ENCODE data around the gene CHPF. TPM values are rescaled to one million over a fixed set of nuclear protein-coding genes. Genes with fewer than 3 reads are reported as not detected.
A peak's percentile ranks its signal among the peaks of the same experiment; 100 is the strongest.

Gene CHPF, protein sequence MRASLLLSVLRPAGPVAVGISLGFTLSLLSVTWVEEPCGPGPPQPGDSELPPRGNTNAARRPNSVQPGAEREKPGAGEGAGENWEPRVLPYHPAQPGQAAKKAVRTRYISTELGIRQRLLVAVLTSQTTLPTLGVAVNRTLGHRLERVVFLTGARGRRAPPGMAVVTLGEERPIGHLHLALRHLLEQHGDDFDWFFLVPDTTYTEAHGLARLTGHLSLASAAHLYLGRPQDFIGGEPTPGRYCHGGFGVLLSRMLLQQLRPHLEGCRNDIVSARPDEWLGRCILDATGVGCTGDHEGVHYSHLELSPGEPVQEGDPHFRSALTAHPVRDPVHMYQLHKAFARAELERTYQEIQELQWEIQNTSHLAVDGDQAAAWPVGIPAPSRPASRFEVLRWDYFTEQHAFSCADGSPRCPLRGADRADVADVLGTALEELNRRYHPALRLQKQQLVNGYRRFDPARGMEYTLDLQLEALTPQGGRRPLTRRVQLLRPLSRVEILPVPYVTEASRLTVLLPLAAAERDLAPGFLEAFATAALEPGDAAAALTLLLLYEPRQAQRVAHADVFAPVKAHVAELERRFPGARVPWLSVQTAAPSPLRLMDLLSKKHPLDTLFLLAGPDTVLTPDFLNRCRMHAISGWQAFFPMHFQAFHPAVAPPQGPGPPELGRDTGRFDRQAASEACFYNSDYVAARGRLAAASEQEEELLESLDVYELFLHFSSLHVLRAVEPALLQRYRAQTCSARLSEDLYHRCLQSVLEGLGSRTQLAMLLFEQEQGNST
- total RNA-seq: 10 to 100 TPM; 19.9 to 21.0 TPM

DNA sequence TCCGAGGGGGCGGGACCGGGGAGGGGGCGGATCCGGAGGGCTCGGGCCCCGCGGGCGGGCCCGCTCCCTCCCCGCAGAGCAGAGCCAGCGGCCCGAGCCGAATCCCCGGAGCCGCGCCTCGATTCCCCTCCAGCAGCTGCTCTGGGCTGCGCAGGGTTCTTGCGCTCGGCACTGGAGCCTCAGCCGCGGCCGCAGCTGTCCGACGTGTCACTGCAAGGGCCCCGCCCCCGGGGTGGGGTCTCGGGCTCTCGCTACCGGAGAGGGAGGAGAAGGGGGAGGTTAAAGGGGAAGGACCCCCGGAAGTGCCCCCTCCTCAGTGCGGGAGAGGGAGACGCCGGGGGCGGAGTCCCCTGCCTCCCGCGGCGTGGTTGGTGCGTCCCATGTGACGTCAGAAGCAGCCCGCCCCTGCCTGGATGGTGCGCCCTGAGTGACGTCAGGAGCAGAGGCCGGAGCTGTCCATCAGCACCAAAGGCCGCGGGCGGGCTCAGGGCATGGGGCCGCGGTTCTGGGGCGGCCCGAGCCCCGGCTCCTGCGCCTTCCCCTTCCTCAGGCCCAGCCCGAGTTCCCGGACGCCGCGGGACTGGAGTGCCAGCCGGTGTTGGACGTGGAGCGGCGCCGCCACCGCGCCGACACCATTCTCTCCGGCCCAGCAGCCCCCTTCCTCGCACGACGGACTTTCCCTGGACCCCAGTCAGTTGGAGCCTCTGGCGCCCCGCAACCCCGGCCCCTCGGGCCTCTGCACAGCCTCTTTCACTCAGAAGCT is at the start of gene CHPF, which contains the start of gene TMEM198:
Gene CHPF, minus strand, starts transcription at position 214 of the 763 bp plus-strand sequence. CDS start 271 bp downstream, outside the sequence.
Gene TMEM198, plus strand, starts transcription at position 433 of the 763 bp plus-strand sequence. CDS start 700 bp downstream, outside the sequence.
- Mint-ChIP-seq H3K27me3 (peaks cover 5% of the 10 kb centered on the region), H3K36me3 (peaks cover 17% of the 10 kb centered on the region), H3K4me1 (ENCODE audit: low read depth) (peaks cover 22% of the 10 kb centered on the region), H3K9me3 (no peaks in the 10 kb centered on the region), H3K4me3 (peak within 1 kb of the TSS; percentile 92), H3K27ac (peak within 1 kb of the TSS; percentile 65)
- intact Hi-C loops (cut with micrococcal nuclease): loop anchor here (1.0 to 10.0 kb wide), 5 partner anchors 9 to 369 kb away; partner anchors contain the start of genes CNPPD1, GMPPA, RETREG2 and SLC23A3
- POLR2A ChIA-PET: interaction anchor here (0.6 to 1.4 kb wide), 6 partner anchors 8 to 156 kb away, joined by 3 to 8 read pairs (median 4); partner anchors contain the start of genes DNPEP and STK11IP
- peak; percentile 98 for DNase-seq
- CTCF ChIA-PET: interaction anchor here (0.9 to 6.6 kb wide), 11 partner anchors 9 to 145 kb away, joined by 3 to 73 read pairs (median 5); partner anchors contain the start of genes GMPPA and STK11IP

DNA sequence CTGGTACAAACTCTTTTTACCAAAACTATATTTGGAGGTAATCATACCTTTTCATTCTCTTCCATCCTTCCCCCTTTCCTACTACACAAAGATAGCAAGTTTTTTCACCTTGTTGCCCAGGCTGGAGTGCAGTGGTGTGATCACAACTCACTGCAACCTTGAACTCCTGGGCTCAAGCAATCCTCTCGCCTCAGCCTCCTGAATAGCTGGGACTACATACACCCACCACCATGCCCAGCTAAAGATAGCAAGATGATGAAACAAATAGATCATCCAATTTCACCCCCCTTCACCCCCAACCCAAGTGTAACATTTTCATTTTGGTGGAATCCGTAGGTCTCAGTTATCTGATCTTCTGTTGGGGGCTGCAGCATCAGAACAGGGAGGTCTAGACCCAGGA is 49.5 kb upstream of the CHPF start:
- H3K4me1 Mint-ChIP-seq (ENCODE audit: low read depth): peaks cover under 1% of the 10 kb centered on the region
- intact Hi-C loops (cut with micrococcal nuclease): no loop called here
- H3K9me3 Mint-ChIP-seq: no peaks in the 10 kb centered on the region
- peaks cover 6% of the 10 kb centered on the region for H3K27me3 Mint-ChIP-seq
- no peak overlapping the region for H3K4me3 Mint-ChIP-seq
- POLR2A ChIA-PET: no interaction called here
- CTCF ChIA-PET: interaction anchor here (0.6 kb wide), 1 partner anchor 33 kb away, joined by 3 read pairs; no protein-coding TSS in a partner anchor
- no peak overlapping the region for H3K27ac Mint-ChIP-seq
- DNase-seq: no peak
- no peaks in the 10 kb centered on the region for H3K36me3 Mint-ChIP-seq

GRCh38 chr2:219592736-219593135 is 49.1 kb upstream of the CHPF start:
- Mint-ChIP-seq H3K4me3 (no peak overlapping the region), H3K9me3 (no peaks in the 10 kb centered on the region), H3K27me3 (peaks cover 6% of the 10 kb centered on the region), H3K27ac (no peak overlapping the region), H3K36me3 (no peaks in the 10 kb centered on the region), H3K4me1 (ENCODE audit: low read depth) (no peaks in the 10 kb centered on the region)
- POLR2A ChIA-PET: no interaction called here
- intact Hi-C loops (cut with micrococcal nuclease): no loop called here
- no peak for DNase-seq
- CTCF ChIA-PET: interaction anchor here (0.6 kb wide), 1 partner anchor 32 kb away, joined by 3 read pairs; no protein-coding TSS in a partner anchor

GRCh38 chr2:219591091-219591490 is 47.5 kb upstream of the CHPF start:
- no peak for DNase-seq
- intact Hi-C loops (cut with micrococcal nuclease): no loop called here
- H3K27me3 Mint-ChIP-seq: peaks cover 8% of the 10 kb centered on the region
- H3K4me1 Mint-ChIP-seq (ENCODE audit: low read depth): no peaks in the 10 kb centered on the region
- no peak overlapping the region for H3K27ac Mint-ChIP-seq
- ChIA-PET POLR2A (no interaction called here), CTCF (interaction anchor here (0.9 to 1.5 kb wide), 3 partner anchors 8 to 51 kb away, joined by 3 read pairs; partner anchors contain the start of genes CHPF and TMEM198)
- H3K36me3 Mint-ChIP-seq: no peaks in the 10 kb centered on the region
- H3K4me3 Mint-ChIP-seq: no peak overlapping the region
- H3K9me3 Mint-ChIP-seq: no peaks in the 10 kb centered on the region

DNA sequence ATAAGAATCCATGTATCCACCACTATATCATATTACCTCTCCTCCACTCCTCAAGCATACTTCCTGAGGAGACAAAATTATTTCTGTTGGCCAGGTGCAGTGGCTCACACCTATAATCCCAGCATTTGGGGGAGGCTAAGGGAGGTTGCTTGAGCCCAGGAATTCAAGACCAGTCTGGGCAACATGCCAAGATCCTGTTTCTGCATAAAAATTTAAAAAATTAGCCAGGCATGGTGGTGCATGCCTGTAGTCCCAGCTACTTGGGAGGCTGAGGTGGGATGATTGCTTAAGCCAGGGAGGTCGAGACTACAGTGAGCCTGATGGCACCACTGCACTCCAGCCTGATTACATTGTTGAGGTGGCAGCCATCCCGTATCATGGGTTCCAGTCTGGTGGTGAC is 37.7 kb upstream of the CHPF start:
- intact Hi-C loops (cut with micrococcal nuclease): no loop called here
- Mint-ChIP-seq H3K4me1 (ENCODE audit: low read depth) (no peaks in the 10 kb centered on the region), H3K27me3 (peaks cover 14% of the 10 kb centered on the region), H3K36me3 (no peaks in the 10 kb centered on the region), H3K4me3 (no peak overlapping the region), H3K27ac (no peak overlapping the region), H3K9me3 (no peaks in the 10 kb centered on the region)
- ChIA-PET POLR2A (no interaction called here), CTCF (no interaction called here)
- no peak for DNase-seq

- POLR2A ChIA-PET: no interaction called here
- Mint-ChIP-seq H3K4me1 (ENCODE audit: low read depth) (no peaks in the 10 kb centered on the region), H3K27me3 (peaks cover 11% of the 10 kb centered on the region), H3K4me3 (no peak overlapping the region), H3K9me3 (no peaks in the 10 kb centered on the region), H3K36me3 (no peaks in the 10 kb centered on the region), H3K27ac (no peak overlapping the region)
- CTCF ChIA-PET: no interaction called here
- DNase-seq: no peak
- intact Hi-C loops (cut with micrococcal nuclease): no loop called here
Observed at GRCh38 chr2:219578811-219579613, 35.4 kb upstream of the CHPF start.

DNA sequence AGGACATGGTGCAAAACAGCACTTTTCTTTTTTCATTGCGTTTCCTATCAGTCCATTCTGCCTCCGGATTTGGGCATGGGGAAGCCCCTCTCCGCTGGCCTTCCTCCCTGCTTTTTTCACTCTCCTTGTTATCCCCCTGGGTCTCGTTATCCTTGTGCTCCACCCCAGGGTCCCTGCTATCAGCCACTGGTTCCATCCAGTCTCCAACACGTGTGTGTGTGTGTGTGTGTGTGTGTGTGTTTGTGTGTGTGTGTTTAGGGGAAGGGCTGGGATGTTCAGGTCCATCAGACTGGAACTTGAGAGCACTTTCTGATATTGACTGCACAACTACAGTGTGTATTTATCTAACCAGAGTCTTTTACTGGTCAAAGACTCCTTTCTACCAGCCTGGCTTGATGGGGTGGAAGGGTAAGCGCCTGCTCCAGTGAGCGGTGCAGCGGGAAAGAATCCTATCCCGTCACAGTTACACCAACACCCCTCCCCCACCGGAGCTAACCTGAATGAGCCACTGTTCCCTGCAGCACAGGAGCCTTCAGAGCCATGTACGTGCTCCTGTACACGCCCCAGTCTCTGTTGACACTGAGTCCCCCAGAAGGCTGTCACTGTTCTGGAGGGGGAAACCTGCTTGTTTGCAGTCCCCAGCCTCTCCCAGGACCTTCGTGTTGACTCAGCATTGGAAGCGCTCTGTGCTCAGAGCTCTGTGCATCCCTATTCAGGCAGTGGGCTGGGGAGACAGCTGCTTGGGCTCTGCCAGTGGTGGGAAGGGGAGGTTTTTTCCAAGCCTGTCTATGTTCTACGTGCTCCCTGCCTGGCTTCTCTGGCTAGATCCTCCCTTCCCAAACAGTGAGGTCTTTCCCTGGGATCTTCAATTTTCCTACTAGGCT is 33.1 kb upstream of the CHPF start:
- intact Hi-C loops (cut with micrococcal nuclease): no loop called here
- H3K4me1 Mint-ChIP-seq (ENCODE audit: low read depth): no peaks in the 10 kb centered on the region
- no peak overlapping the region for H3K4me3 Mint-ChIP-seq
- ChIA-PET CTCF (interaction anchor here (1.2 kb wide), 1 partner anchor 16 kb away, joined by 5 read pairs; no protein-coding TSS in a partner anchor), POLR2A (no interaction called here)
- no peak overlapping the region for H3K27ac Mint-ChIP-seq
- DNase-seq: no peak
- H3K27me3 Mint-ChIP-seq: peaks cover 23% of the 10 kb centered on the region
- H3K36me3 Mint-ChIP-seq: no peaks in the 10 kb centered on the region
- H3K9me3 Mint-ChIP-seq: no peaks in the 10 kb centered on the region

GRCh38 chr2:219575566-219576504 is 32.2 kb upstream of the CHPF start:
- CTCF ChIA-PET: interaction anchor here (1.2 kb wide), 1 partner anchor 16 kb away, joined by 5 read pairs; no protein-coding TSS in a partner anchor
- no peak overlapping the region for H3K27ac Mint-ChIP-seq
- H3K36me3 Mint-ChIP-seq: no peaks in the 10 kb centered on the region
- H3K9me3 Mint-ChIP-seq: no peaks in the 10 kb centered on the region
- intact Hi-C loops (cut with micrococcal nuclease): no loop called here
- POLR2A ChIA-PET: no interaction called here
- no peak overlapping the region for H3K4me3 Mint-ChIP-seq
- no peaks in the 10 kb centered on the region for H3K4me1 Mint-ChIP-seq (ENCODE audit: low read depth)
- H3K27me3 Mint-ChIP-seq: peaks cover 24% of the 10 kb centered on the region
- DNase-seq: no peak

GRCh38 chr2:219574484-219575311 is 31.1 kb upstream of the CHPF start:
- DNase-seq: no peak
- intact Hi-C loops (cut with micrococcal nuclease): no loop called here
- POLR2A ChIA-PET: no interaction called here
- Mint-ChIP-seq H3K27me3 (peaks cover 30% of the 10 kb centered on the region), H3K4me1 (ENCODE audit: low read depth) (no peaks in the 10 kb centered on the region), H3K27ac (no peak overlapping the region), H3K9me3 (no peaks in the 10 kb centered on the region), H3K36me3 (no peaks in the 10 kb centered on the region), H3K4me3 (no peak overlapping the region)
- CTCF ChIA-PET: no interaction called here

Data from activated CD4-positive, alpha-beta memory T cell treated with anti-CD3 and anti-CD28 coated beads for 36 hours (primary cell).